ENCODE data around the gene ALKBH4.
"Not testable (repeated sequence)": the region's sequence is repeated elsewhere in the genome, so short reads cannot be mapped to it uniquely, and the experiment has no call there.

GRCh38 chr7:102481962-102482361 is 17.3 kb upstream of the ALKBH4 start:
- not testable (repeated sequence) for TF ChIP-seq ZNF274 (IDR thresholded peaks at IDR 0.05; ENCODE audit: low read depth, low read length); YY1 (IDR thresholded peaks at IDR 0.05; ENCODE audit: insufficient read depth, insufficient read length)
